Measurements from ENCODE around the gene PTGDR.

Gene PTGDR

DNA sequence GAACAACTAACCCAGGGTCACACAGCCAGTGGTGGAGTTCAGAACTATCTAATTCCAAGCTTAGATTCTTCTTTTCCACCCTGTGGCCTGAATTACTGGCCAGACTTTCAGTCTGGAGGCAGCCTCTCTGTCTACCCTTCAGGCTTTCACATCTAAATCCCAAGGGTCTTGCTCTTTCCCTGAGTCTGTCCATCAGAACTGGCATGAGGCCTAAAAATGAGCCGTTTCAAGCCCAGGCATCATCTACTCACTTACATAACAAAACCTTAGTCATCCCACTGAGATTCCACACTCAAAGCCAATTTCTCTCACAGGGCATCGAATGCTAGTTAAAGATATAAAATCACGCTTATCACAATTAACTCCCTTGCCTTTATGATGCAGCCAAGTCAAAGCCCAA lies 1.3 kb upstream of the PTGDR start:
- Histone ChIP-seq H3K4ac (ENCODE audit: low read depth, low read length) (no peak overlapping the region), H3K79me2 (ENCODE audit: control insufficient read depth, insufficient read depth, low read length) (no peaks in the 10 kb centered on the region), H3K4me3 (ENCODE audit: low read length) (no peak overlapping the region), H3K27me3 (ENCODE audit: insufficient read depth, low read length, poor library complexity) (peaks cover 22% of the 10 kb centered on the region), H2AK5ac (ENCODE audit: low read length) (no peak overlapping the region), H4K5ac (ENCODE audit: low read length) (no peak overlapping the region), H3K36me3 (ENCODE audit: control insufficient read depth, insufficient read depth, low read length) (no peaks in the 10 kb centered on the region), H3K4me1 (ENCODE audit: control insufficient read depth, low read depth, low read length) (no peaks in the 10 kb centered on the region), H3K56ac (ENCODE audit: low read length) (no peak overlapping the region), H2BK120ac (ENCODE audit: low read depth, low read length) (no peak overlapping the region), H3K23ac (ENCODE audit: low read length) (no peak overlapping the region), H3K79me1 (ENCODE audit: low read length) (no peaks in the 10 kb centered on the region), H3K18ac (ENCODE audit: low read length) (no peak overlapping the region), H4K8ac (ENCODE audit: low read depth, low read length) (no peak overlapping the region), H3K9ac (ENCODE audit: low read length) (no peak overlapping the region), H3K4me2 (ENCODE audit: low read length) (no peak overlapping the region), H2BK5ac (ENCODE audit: low read length) (no peak overlapping the region), H2BK15ac (replicated peaks; ENCODE audit: low read depth) (no peak overlapping the region), H3K27ac (ENCODE audit: low read depth, low read length) (no peak overlapping the region)
- DNase-seq: no peak
- WGBS (ENCODE audit: extremely low coverage, insufficient coverage, low lambda C conversion rate): no CpG with 5 or more reads among the region's 3 CpGs

DNA sequence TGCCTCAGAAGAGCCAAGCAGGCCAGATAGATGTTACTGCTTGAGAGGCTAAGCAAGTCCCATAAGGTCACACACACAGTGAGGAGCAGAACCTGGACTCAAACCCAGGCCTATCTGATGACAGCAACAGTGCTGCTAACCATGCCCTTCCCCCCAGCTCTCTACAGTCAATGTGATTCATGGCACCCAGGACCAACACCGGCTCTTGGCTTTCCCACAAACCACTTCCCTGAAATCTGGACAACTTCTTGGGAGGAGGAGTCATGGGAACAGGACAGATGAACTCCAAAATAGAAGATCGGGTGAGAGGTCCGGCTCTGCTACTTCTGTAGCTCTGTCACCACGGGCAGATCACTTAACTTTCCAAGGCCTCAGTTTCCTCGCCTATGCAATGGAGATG lies 716 bp upstream of the PTGDR start:
- Histone ChIP-seq H2BK15ac (replicated peaks; ENCODE audit: low read depth) (no peak overlapping the region), H3K56ac (ENCODE audit: low read length) (no peak overlapping the region), H3K36me3 (ENCODE audit: control insufficient read depth, insufficient read depth, low read length) (no peaks in the 10 kb centered on the region), H3K4me2 (ENCODE audit: low read length) (no peak overlapping the region), H4K5ac (ENCODE audit: low read length) (no peak overlapping the region), H3K79me2 (ENCODE audit: control insufficient read depth, insufficient read depth, low read length) (no peaks in the 10 kb centered on the region), H3K79me1 (ENCODE audit: low read length) (no peaks in the 10 kb centered on the region), H3K4me3 (ENCODE audit: low read length) (no peak overlapping the region), H3K27me3 (ENCODE audit: insufficient read depth, low read length, poor library complexity) (peaks cover 22% of the 10 kb centered on the region), H3K9ac (ENCODE audit: low read length) (no peak overlapping the region), H2BK120ac (ENCODE audit: low read depth, low read length) (no peak overlapping the region), H3K4me1 (ENCODE audit: control insufficient read depth, low read depth, low read length) (no peaks in the 10 kb centered on the region), H3K18ac (ENCODE audit: low read length) (no peak overlapping the region), H2BK5ac (ENCODE audit: low read length) (no peak overlapping the region), H3K27ac (ENCODE audit: low read depth, low read length) (no peak overlapping the region), H3K23ac (ENCODE audit: low read length) (no peak overlapping the region), H4K8ac (ENCODE audit: low read depth, low read length) (no peak overlapping the region), H3K4ac (ENCODE audit: low read depth, low read length) (no peak overlapping the region), H2AK5ac (ENCODE audit: low read length) (no peak overlapping the region)
- no peak for DNase-seq
- no CpG with 5 or more reads among the region's 5 CpGs for WGBS (ENCODE audit: extremely low coverage, insufficient coverage, low lambda C conversion rate)

DNA sequence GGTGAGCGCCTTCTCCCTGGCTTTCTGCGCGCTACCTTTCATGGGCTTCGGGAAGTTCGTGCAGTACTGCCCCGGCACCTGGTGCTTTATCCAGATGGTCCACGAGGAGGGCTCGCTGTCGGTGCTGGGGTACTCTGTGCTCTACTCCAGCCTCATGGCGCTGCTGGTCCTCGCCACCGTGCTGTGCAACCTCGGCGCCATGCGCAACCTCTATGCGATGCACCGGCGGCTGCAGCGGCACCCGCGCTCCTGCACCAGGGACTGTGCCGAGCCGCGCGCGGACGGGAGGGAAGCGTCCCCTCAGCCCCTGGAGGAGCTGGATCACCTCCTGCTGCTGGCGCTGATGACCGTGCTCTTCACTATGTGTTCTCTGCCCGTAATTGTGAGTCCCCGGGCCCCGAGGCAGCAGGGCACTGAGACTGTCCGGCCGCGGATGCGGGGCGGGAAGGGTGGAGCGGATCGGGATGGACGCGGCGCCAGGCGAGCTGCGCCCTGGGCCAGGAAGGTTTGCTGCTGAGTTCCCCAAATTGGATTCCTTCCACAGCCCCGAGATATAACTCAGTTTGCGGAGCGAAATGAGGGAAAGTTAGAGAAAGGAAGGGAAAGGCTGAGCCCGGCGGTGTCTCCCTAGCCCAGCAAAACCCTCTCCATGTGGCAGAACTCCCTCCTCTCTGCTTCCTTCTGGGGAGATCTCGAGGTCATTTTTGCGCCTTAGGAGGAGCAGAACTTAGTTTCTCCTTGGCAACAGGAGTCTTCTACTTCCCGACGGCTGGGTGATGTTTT lies 972 bp downstream of the PTGDR start:
- no peak overlapping the region for H2BK15ac ChIP-seq (replicated peaks; ENCODE audit: low read depth)
- whole genome bisulfite sequencing (ENCODE audit: extremely low coverage, insufficient coverage, low lambda C conversion rate): no CpG with 5 or more reads among the region's 54 CpGs
- no peak overlapping the region for H3K18ac ChIP-seq (ENCODE audit: low read length)
- no peak overlapping the region for H3K23ac ChIP-seq (ENCODE audit: low read length)
- H3K27me3 ChIP-seq (ENCODE audit: insufficient read depth, low read length, poor library complexity): peaks cover 22% of the 10 kb centered on the region
- no peaks in the 10 kb centered on the region for H3K79me2 ChIP-seq (ENCODE audit: control insufficient read depth, insufficient read depth, low read length)
- peak overlapping the region; percentile 64 for H3K4me2 ChIP-seq (ENCODE audit: low read length)
- no peak overlapping the region for H4K5ac ChIP-seq (ENCODE audit: low read length)
- H3K4me3 ChIP-seq (ENCODE audit: low read length): peak overlapping the region; percentile 22
- H3K27ac ChIP-seq (ENCODE audit: low read depth, low read length): no peak overlapping the region
- no peaks in the 10 kb centered on the region for H3K36me3 ChIP-seq (ENCODE audit: control insufficient read depth, insufficient read depth, low read length)
- peak overlapping the region; percentile 20 for H3K9ac ChIP-seq (ENCODE audit: low read length)
- H3K4ac ChIP-seq (ENCODE audit: low read depth, low read length): no peak overlapping the region
- H2BK5ac ChIP-seq (ENCODE audit: low read length): no peak overlapping the region
- no peak overlapping the region for H2BK120ac ChIP-seq (ENCODE audit: low read depth, low read length)
- peak overlapping the region; percentile 22 for H3K56ac ChIP-seq (ENCODE audit: low read length)
- no peaks in the 10 kb centered on the region for H3K79me1 ChIP-seq (ENCODE audit: low read length)
- no peaks in the 10 kb centered on the region for H3K4me1 ChIP-seq (ENCODE audit: control insufficient read depth, low read depth, low read length)
- H4K8ac ChIP-seq (ENCODE audit: low read depth, low read length): no peak overlapping the region
- H2AK5ac ChIP-seq (ENCODE audit: low read length): no peak overlapping the region
- peak; percentile 31 for DNase-seq

DNA sequence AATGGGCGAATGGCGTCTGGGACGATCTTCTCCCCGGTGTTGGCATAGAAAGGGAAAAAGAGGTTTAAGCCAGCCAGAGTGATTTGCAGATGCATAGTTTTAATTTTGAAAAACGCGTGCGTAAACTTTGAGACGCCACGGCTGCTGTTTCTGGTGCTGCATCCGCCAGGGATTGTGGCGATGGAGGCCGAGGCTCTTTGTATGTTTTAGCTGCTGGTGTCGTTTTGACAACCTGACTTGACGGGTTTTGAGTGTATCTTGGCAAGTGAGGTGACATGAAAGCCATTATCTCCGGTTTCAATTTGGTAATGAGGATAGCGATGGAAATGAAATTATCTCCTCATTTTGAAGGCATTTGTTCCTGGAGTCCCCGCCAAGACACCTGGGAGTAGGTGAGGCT lies 1.6 kb downstream of the PTGDR start:
- H4K8ac ChIP-seq (ENCODE audit: low read depth, low read length): no peak overlapping the region
- no peak overlapping the region for H2BK15ac ChIP-seq (replicated peaks; ENCODE audit: low read depth)
- H2BK5ac ChIP-seq (ENCODE audit: low read length): no peak overlapping the region
- no peak overlapping the region for H2AK5ac ChIP-seq (ENCODE audit: low read length)
- no peak overlapping the region for H3K4ac ChIP-seq (ENCODE audit: low read depth, low read length)
- no peaks in the 10 kb centered on the region for H3K79me2 ChIP-seq (ENCODE audit: control insufficient read depth, insufficient read depth, low read length)
- DNase-seq: peak; percentile 6
- H3K23ac ChIP-seq (ENCODE audit: low read length): no peak overlapping the region
- no peak overlapping the region for H3K4me3 ChIP-seq (ENCODE audit: low read length)
- no peak overlapping the region for H3K18ac ChIP-seq (ENCODE audit: low read length)
- no CpG with 5 or more reads among the region's 17 CpGs for WGBS (ENCODE audit: extremely low coverage, insufficient coverage, low lambda C conversion rate)
- H3K36me3 ChIP-seq (ENCODE audit: control insufficient read depth, insufficient read depth, low read length): no peaks in the 10 kb centered on the region
- peaks cover 22% of the 10 kb centered on the region for H3K27me3 ChIP-seq (ENCODE audit: insufficient read depth, low read length, poor library complexity)
- H3K27ac ChIP-seq (ENCODE audit: low read depth, low read length): no peak overlapping the region
- H3K4me2 ChIP-seq (ENCODE audit: low read length): no peak overlapping the region
- H3K79me1 ChIP-seq (ENCODE audit: low read length): no peaks in the 10 kb centered on the region
- no peak overlapping the region for H2BK120ac ChIP-seq (ENCODE audit: low read depth, low read length)
- H3K56ac ChIP-seq (ENCODE audit: low read length): no peak overlapping the region
- H3K9ac ChIP-seq (ENCODE audit: low read length): no peak overlapping the region
- no peak overlapping the region for H4K5ac ChIP-seq (ENCODE audit: low read length)
- no peaks in the 10 kb centered on the region for H3K4me1 ChIP-seq (ENCODE audit: control insufficient read depth, low read depth, low read length)

DNA sequence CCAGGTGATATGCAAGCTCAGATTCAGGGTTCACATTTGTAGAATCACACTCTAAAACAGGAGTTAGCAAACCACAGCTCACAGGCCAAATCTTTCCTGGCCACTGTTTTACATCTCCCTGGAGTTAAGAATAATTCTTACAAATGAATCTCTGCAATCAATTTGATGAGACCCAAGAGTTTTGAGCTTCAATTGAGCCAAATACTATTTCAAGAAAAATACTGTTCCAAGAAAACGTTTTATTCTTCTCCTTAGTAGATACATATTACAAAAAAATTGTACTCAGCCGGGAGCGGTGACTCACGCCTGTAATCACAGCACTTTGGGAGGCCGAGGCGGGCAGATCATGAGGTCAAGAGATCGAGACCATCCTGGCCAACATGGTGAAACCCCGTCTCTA lies 2.5 kb downstream of the PTGDR start:
- no peak overlapping the region for H3K56ac ChIP-seq (ENCODE audit: low read length)
- no peak overlapping the region for H4K8ac ChIP-seq (ENCODE audit: low read depth, low read length)

DNA sequence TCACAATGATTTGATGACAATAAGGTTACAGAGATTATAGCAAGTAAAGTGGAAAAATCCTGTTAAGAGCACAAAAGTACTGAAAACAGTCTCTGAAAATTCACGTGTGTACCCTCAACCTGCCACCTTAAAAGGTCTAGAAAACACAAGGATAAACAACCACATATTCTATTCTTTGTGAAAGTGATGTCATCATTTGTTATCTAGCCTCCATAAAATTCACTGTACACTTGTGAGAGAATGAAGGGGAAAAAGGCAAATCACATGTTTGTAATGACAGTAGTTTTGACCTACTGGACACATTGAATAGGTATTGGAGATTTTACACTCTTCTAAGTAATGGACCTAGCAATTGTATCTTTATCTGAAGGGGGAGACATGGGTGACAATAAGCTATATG lies 4.0 kb downstream of the PTGDR start:
- Histone ChIP-seq H4K8ac (ENCODE audit: low read depth, low read length) (no peak overlapping the region), H3K4me3 (ENCODE audit: low read length) (no peak overlapping the region), H3K56ac (ENCODE audit: low read length) (no peak overlapping the region), H3K27ac (ENCODE audit: low read depth, low read length) (no peak overlapping the region), H3K18ac (ENCODE audit: low read length) (no peak overlapping the region), H3K4me2 (ENCODE audit: low read length) (no peak overlapping the region), H2AK5ac (ENCODE audit: low read length) (no peak overlapping the region), H3K4me1 (ENCODE audit: control insufficient read depth, low read depth, low read length) (no peaks in the 10 kb centered on the region), H3K27me3 (ENCODE audit: insufficient read depth, low read length, poor library complexity) (peaks cover 21% of the 10 kb centered on the region), H2BK120ac (ENCODE audit: low read depth, low read length) (no peak overlapping the region), H3K9ac (ENCODE audit: low read length) (no peak overlapping the region), H3K36me3 (ENCODE audit: control insufficient read depth, insufficient read depth, low read length) (no peaks in the 10 kb centered on the region), H3K23ac (ENCODE audit: low read length) (no peak overlapping the region), H4K5ac (ENCODE audit: low read length) (no peak overlapping the region), H3K79me2 (ENCODE audit: control insufficient read depth, insufficient read depth, low read length) (no peaks in the 10 kb centered on the region), H2BK5ac (ENCODE audit: low read length) (no peak overlapping the region), H3K79me1 (ENCODE audit: low read length) (no peaks in the 10 kb centered on the region), H3K4ac (ENCODE audit: low read depth, low read length) (no peak overlapping the region), H2BK15ac (replicated peaks; ENCODE audit: low read depth) (no peak overlapping the region)
- no CpG with 5 or more reads among the region's 1 CpG for WGBS (ENCODE audit: extremely low coverage, insufficient coverage, low lambda C conversion rate)
- DNase-seq: no peak

More for the DNA sequence above, 2.5 kb downstream of the PTGDR start:
- H3K4me1 ChIP-seq (ENCODE audit: control insufficient read depth, low read depth, low read length): no peaks in the 10 kb centered on the region
- H3K27me3 ChIP-seq (ENCODE audit: insufficient read depth, low read length, poor library complexity): peaks cover 22% of the 10 kb centered on the region
- H3K4ac ChIP-seq (ENCODE audit: low read depth, low read length): no peak overlapping the region
- H3K23ac ChIP-seq (ENCODE audit: low read length): no peak overlapping the region
- H2AK5ac ChIP-seq (ENCODE audit: low read length): no peak overlapping the region
- no peaks in the 10 kb centered on the region for H3K79me2 ChIP-seq (ENCODE audit: control insufficient read depth, insufficient read depth, low read length)
- no peak overlapping the region for H3K9ac ChIP-seq (ENCODE audit: low read length)
- no peak overlapping the region for H3K18ac ChIP-seq (ENCODE audit: low read length)
- no peak overlapping the region for H2BK5ac ChIP-seq (ENCODE audit: low read length)
- H3K27ac ChIP-seq (ENCODE audit: low read depth, low read length): no peak overlapping the region
- no peaks in the 10 kb centered on the region for H3K36me3 ChIP-seq (ENCODE audit: control insufficient read depth, insufficient read depth, low read length)
- no CpG with 5 or more reads among the region's 8 CpGs for WGBS (ENCODE audit: extremely low coverage, insufficient coverage, low lambda C conversion rate)
- H2BK120ac ChIP-seq (ENCODE audit: low read depth, low read length): no peak overlapping the region
- H3K4me2 ChIP-seq (ENCODE audit: low read length): no peak overlapping the region
- DNase-seq: no peak
- no peak overlapping the region for H2BK15ac ChIP-seq (replicated peaks; ENCODE audit: low read depth)
- H3K79me1 ChIP-seq (ENCODE audit: low read length): no peaks in the 10 kb centered on the region
- no peak overlapping the region for H3K4me3 ChIP-seq (ENCODE audit: low read length)
- H4K5ac ChIP-seq (ENCODE audit: low read length): no peak overlapping the region
